MCF 10A (cell line): Measurements from ENCODE around the gene CCHCR1. TPM values are rescaled to one million over a fixed set of nuclear protein-coding genes. Genes with fewer than 3 reads are reported as not detected.

Experiments used
- BruUV-seq: library from RNA; stranded (reverse); fragments of 400-500 nt; replicated peaks from 2 replicates; lab custom pipeline; 2021; lab: Mats Ljungman, UMichigan
- CTCF ChIA-PET: fragments of 300-600 bp; sonication (Branson Sonifier 250); formaldehyde crosslinking; extraction: SDS; loops from one replicate; lab custom pipeline; 2021; ENCODE audit warnings: antibody characterized with exemption, inconsistent platforms; lab: Yijun Ruan, JAX
- POLR2A ChIA-PET: fragments of 300-600, 350-650 bp; sonication (Branson Sonifier 250); formaldehyde crosslinking; extraction: SDS; loops from one replicate; lab custom pipeline; 2020; ENCODE audit warnings: antibody characterized with exemption, inconsistent platforms; lab: Yijun Ruan, JAX
- DNase-seq: peaks from one replicate; pipeline ENCODE4 v3.0.0-alpha.2; 2018; ENCODE audit not compliant: unreplicated experiment
- H3K27ac Mint-ChIP-seq: one replicate; pipeline ENCODE4 v1.8.0; 2022; ENCODE audit warnings: mild to moderate bottlenecking, low read depth, mixed read lengths; ENCODE audit not compliant: unreplicated experiment
- H3K27me3 Mint-ChIP-seq: one replicate; pipeline ENCODE4 v1.8.0; 2022; ENCODE audit warnings: mixed read lengths; ENCODE audit not compliant: insufficient read depth, unreplicated experiment
- H3K36me3 Mint-ChIP-seq: one replicate; pipeline ENCODE4 v1.8.0; 2022; ENCODE audit warnings: mild to moderate bottlenecking, moderate library complexity, mixed read lengths; ENCODE audit not compliant: insufficient read depth, unreplicated experiment
- H3K4me1 Mint-ChIP-seq: one replicate; pipeline ENCODE4 v1.8.0; 2022; ENCODE audit warnings: mixed read lengths; ENCODE audit not compliant: insufficient read depth, unreplicated experiment
- H3K4me3 Mint-ChIP-seq: one replicate; pipeline ENCODE4 v1.8.0; 2022; ENCODE audit warnings: mild to moderate bottlenecking, moderate library complexity, mixed read lengths; ENCODE audit not compliant: unreplicated experiment
- H3K9me3 Mint-ChIP-seq: one replicate; pipeline ENCODE4 v1.8.0; 2022; ENCODE audit warnings: mixed read lengths; ENCODE audit not compliant: unreplicated experiment
- CTCF ChIP-seq: fragments of 200-600 bp; IDR thresholded peaks from one replicate; pipeline ENCODE4 v1.8.0; 2022; ENCODE audit warnings: antibody characterized with exemption, mild to moderate bottlenecking; ENCODE audit not compliant: unreplicated experiment
- intact Hi-C: fragments of 100-400 bp; cut with micrococcal nuclease; formaldehyde crosslinking; loops from 2 replicates; pipeline ENCODE4 v1.14.1; 2022
- total RNA-seq: library from RNA; stranded (reverse); gene quantifications from 2 replicates; pipeline ENCODE4 v1.2.3, GENCODE V29; 2022

The CCHCR1 gene
- total RNA-seq, 1 experiment from 2014 or later, result 18.4 TPM

- H3K27me3 Mint-ChIP-seq, result no peaks in the 10 kb centered on the region
- BruUV-seq, result no TSS peak
- H3K9me3 Mint-ChIP-seq, result no peaks in the 10 kb centered on the region
- H3K36me3 Mint-ChIP-seq, result peaks cover 21% of the 10 kb centered on the region
- CTCF ChIA-PET, result interaction anchor here (0.8 to 2.8 kb wide), 5 partner anchors 9 to 227 kb away, joined by 4 to 24 read pairs (median 5); partner anchors contain the start of gene PSORS1C1
- no peak for TF ChIP-seq CTCF
- POLR2A ChIA-PET, result no interaction called here
- intact Hi-C loops, result no loop called here
- H3K27ac Mint-ChIP-seq, result no peak overlapping the region
- H3K4me1 Mint-ChIP-seq, result peaks cover 15% of the 10 kb centered on the region
- DNase-seq, result no peak
- no peak overlapping the region for H3K4me3 Mint-ChIP-seq
Measured at GRCh38 chr6:31140643-31141042, 17.0 kb downstream of the CCHCR1 start.

- CTCF ChIA-PET, result interaction anchor here (1.6 to 3.2 kb wide), 4 partner anchors 10 to 228 kb away, joined by 14 to 30 read pairs (median 20); no protein-coding TSS in a partner anchor
- H3K27ac Mint-ChIP-seq, result no peak overlapping the region
- POLR2A ChIA-PET, result interaction anchor here (0.8 to 2.1 kb wide), 3 partner anchors 19 to 57 kb away, joined by 3 to 8 read pairs (median 4); partner anchors contain the start of gene TCF19
- no peaks in the 10 kb centered on the region for H3K27me3 Mint-ChIP-seq
- H3K4me1 Mint-ChIP-seq, result peaks cover 15% of the 10 kb centered on the region
- H3K9me3 Mint-ChIP-seq, result no peaks in the 10 kb centered on the region
- no peak for DNase-seq
- H3K36me3 Mint-ChIP-seq, result peaks cover 16% of the 10 kb centered on the region
- no TSS peak for BruUV-seq
- H3K4me3 Mint-ChIP-seq, result no peak overlapping the region
- intact Hi-C loops, result no loop called here
- no peak for TF ChIP-seq CTCF
Measured at GRCh38 chr6:31139599-31139998, 18.0 kb downstream of the CCHCR1 start.

DNA sequence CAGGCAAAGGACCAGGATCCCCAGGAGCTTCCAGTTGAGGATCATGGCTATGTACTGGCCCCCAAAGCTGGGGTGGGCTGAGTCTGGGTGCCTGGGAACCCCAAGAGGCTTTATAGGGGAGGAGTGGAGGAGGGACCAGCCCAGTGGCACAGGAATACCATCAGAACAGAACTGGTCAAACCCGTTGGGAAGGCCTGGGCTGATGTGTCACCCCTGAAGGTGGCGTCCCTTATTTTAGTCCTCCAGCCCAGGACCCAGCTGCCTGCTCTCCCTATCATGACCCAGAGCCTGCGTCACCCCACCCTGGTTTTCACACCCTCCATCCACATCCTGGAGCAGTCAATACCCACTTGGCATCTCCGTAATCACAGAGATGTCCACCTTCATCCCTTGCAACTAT is 18.6 kb downstream of the CCHCR1 start, which contains the start of gene PSORS1C2:
TSS of gene PSORS1C2 (minus strand) at position 85 of the 400 bp plus-strand sequence. CDS start at position 45, 40 bp downstream.
- H3K27ac Mint-ChIP-seq, result no peak within 1 kb of the TSS
- no peak for DNase-seq

More for the DNA sequence above, 18.6 kb downstream of the CCHCR1 start, which contains the start of gene PSORS1C2:
- no TSS peak for BruUV-seq
- Mint-ChIP-seq H3K36me3 (peaks cover 15% of the 10 kb centered on the region), H3K4me3 (no peak within 1 kb of the TSS), H3K9me3 (no peaks in the 10 kb centered on the region), H3K27me3 (no peaks in the 10 kb centered on the region), H3K4me1 (peaks cover 15% of the 10 kb centered on the region)
- ChIA-PET CTCF (interaction anchor here (0.6 to 3.2 kb wide), 8 partner anchors 10 to 228 kb away, joined by 3 to 30 read pairs (median 12); no protein-coding TSS in a partner anchor), POLR2A (interaction anchor here (0.8 to 2.1 kb wide), 3 partner anchors 19 to 58 kb away, joined by 3 to 8 read pairs (median 4); partner anchors contain the start of gene TCF19)
- TF ChIP-seq CTCF, result no peak
- intact Hi-C loops, result no loop called here
